ENCODE data around the gene CITED1. TPM values are rescaled to one million over a fixed set of nuclear protein-coding genes. Genes with fewer than 3 reads are reported as not detected.

The CITED1 gene
- total RNA-seq, 2 experiments from 2014 or later: 0.49 TPM; not detected in 1

GRCh38 chrX:72255445-72255844 is 50.3 kb downstream of the CITED1 start:
- H3K4me3 ChIP-seq (ENCODE audit: low read depth, low read length, poor library complexity, severe bottlenecking): no peak overlapping the region
- H3K27ac ChIP-seq (ENCODE audit: low read depth, low read length, poor library complexity, severe bottlenecking): no peak overlapping the region
- H4K20me1 ChIP-seq (ENCODE audit: insufficient read depth, low read length): no peaks in the 10 kb centered on the region
- DNase-seq (ENCODE audit: low spot score): no peak
- H3K79me2 ChIP-seq (ENCODE audit: insufficient read depth, low read depth, low read length): no peaks in the 10 kb centered on the region
- ChIA-PET CTCF (ENCODE audit: unreplicated experiment) (no interaction called here), POLR2A (no interaction called here)
- TF ChIP-seq EZH2phosphoT487 (IDR thresholded peaks at IDR 0.05; ENCODE audit: borderline replicate concordance, low read depth, low read length) (no peak), CTCF (conservative IDR thresholded peaks at IDR 0.05; ENCODE audit: low read length) (no peak)
- intact Hi-C loops (cut with micrococcal nuclease; ENCODE audit: unreplicated experiment): no loop called here
- H3K9me3 ChIP-seq (ENCODE audit: low read length): no peaks in the 10 kb centered on the region
- no peaks in the 10 kb centered on the region for H3K4me1 ChIP-seq (ENCODE audit: insufficient read depth, low read length, poor library complexity, severe bottlenecking)
- no peaks in the 10 kb centered on the region for H3K9me2 ChIP-seq (ENCODE audit: insufficient read depth, low read length)
- no TSS peak for BruUV-seq (replicated peaks)
- H3K4me2 ChIP-seq (ENCODE audit: low read length): no peak overlapping the region
- no peaks in the 10 kb centered on the region for H3K36me3 ChIP-seq (ENCODE audit: insufficient read depth, low read length)
- H2AFZ ChIP-seq (ENCODE audit: low read length): no peak overlapping the region

- no peaks in the 10 kb centered on the region for H3K36me3 ChIP-seq (ENCODE audit: insufficient read depth, low read length)
- DNase-seq (ENCODE audit: low spot score): no peak
- no peak overlapping the region for H3K4me2 ChIP-seq (ENCODE audit: low read length)
- BruUV-seq (replicated peaks): no TSS peak
- no peak overlapping the region for H3K4me3 ChIP-seq (ENCODE audit: low read depth, low read length, poor library complexity, severe bottlenecking)
- TF ChIP-seq EZH2phosphoT487 (IDR thresholded peaks at IDR 0.05; ENCODE audit: borderline replicate concordance, low read depth, low read length): no peak
- no peak for TF ChIP-seq CTCF (conservative IDR thresholded peaks at IDR 0.05; ENCODE audit: low read length)
- intact Hi-C loops (cut with micrococcal nuclease; ENCODE audit: unreplicated experiment): no loop called here
- no peaks in the 10 kb centered on the region for H3K79me2 ChIP-seq (ENCODE audit: insufficient read depth, low read depth, low read length)
- POLR2A ChIA-PET: interaction anchor here (0.6 kb wide), 1 partner anchor 17 kb away, joined by 3 read pairs; no protein-coding TSS in a partner anchor
- H3K27ac ChIP-seq (ENCODE audit: low read depth, low read length, poor library complexity, severe bottlenecking): no peak overlapping the region
- H3K9me3 ChIP-seq (ENCODE audit: low read length): no peaks in the 10 kb centered on the region
- no peaks in the 10 kb centered on the region for H3K4me1 ChIP-seq (ENCODE audit: insufficient read depth, low read length, poor library complexity, severe bottlenecking)
- H3K9me2 ChIP-seq (ENCODE audit: insufficient read depth, low read length): no peaks in the 10 kb centered on the region
- no peak overlapping the region for H2AFZ ChIP-seq (ENCODE audit: low read length)
- H4K20me1 ChIP-seq (ENCODE audit: insufficient read depth, low read length): no peaks in the 10 kb centered on the region
- CTCF ChIA-PET (ENCODE audit: unreplicated experiment): no interaction called here
Observed at GRCh38 chrX:72254816-72255215, 50.9 kb downstream of the CITED1 start.

GRCh38 chrX:72253686-72254085 is 52.0 kb downstream of the CITED1 start:
- Histone ChIP-seq H3K79me2 (ENCODE audit: insufficient read depth, low read depth, low read length) (no peaks in the 10 kb centered on the region), H3K4me2 (ENCODE audit: low read length) (no peak overlapping the region), H3K4me1 (ENCODE audit: insufficient read depth, low read length, poor library complexity, severe bottlenecking) (no peaks in the 10 kb centered on the region), H4K20me1 (ENCODE audit: insufficient read depth, low read length) (no peaks in the 10 kb centered on the region), H3K9me2 (ENCODE audit: insufficient read depth, low read length) (no peaks in the 10 kb centered on the region), H2AFZ (ENCODE audit: low read length) (no peak overlapping the region), H3K36me3 (ENCODE audit: insufficient read depth, low read length) (no peaks in the 10 kb centered on the region), H3K27ac (ENCODE audit: low read depth, low read length, poor library complexity, severe bottlenecking) (no peak overlapping the region), H3K9me3 (ENCODE audit: low read length) (no peaks in the 10 kb centered on the region), H3K4me3 (ENCODE audit: low read depth, low read length, poor library complexity, severe bottlenecking) (no peak overlapping the region)
- CTCF ChIA-PET (ENCODE audit: unreplicated experiment): no interaction called here
- TF ChIP-seq EZH2phosphoT487 (IDR thresholded peaks at IDR 0.05; ENCODE audit: borderline replicate concordance, low read depth, low read length): no peak
- no peak for TF ChIP-seq CTCF (conservative IDR thresholded peaks at IDR 0.05; ENCODE audit: low read length)
- POLR2A ChIA-PET: no interaction called here
- no TSS peak for BruUV-seq (replicated peaks)
- DNase-seq (ENCODE audit: low spot score): no peak
- intact Hi-C loops (cut with micrococcal nuclease; ENCODE audit: unreplicated experiment): no loop called here

Small RNA genes within 50 kb of the gene (small RNA-seq; reads per million reads assigned to genes)
- gene RF00019: not detected

Other genes with a start within 250 kb of the CITED1 start
- not detected in 2 replicates for gene RTL5, start 174.0 kb downstream of the CITED1 start, total RNA-seq (2014; rRNA removed; shearing (Covaris generic))
- not detected in 2 replicates for gene RTL5, start 174.0 kb downstream of the CITED1 start, total RNA-seq (2022)
- gene PIN4, start 124.2 kb downstream of the CITED1 start, total RNA-seq (2014; rRNA removed; shearing (Covaris generic)): 12.3 and 33.6 TPM in 2 replicates
- 14.6 and 16.1 TPM in 2 replicates for gene PIN4, start 124.2 kb downstream of the CITED1 start, total RNA-seq (2022)
- gene ERCC6L, start 66.9 kb downstream of the CITED1 start, total RNA-seq (2014; rRNA removed; shearing (Covaris generic)): 12.6 and 13.5 TPM in 2 replicates
- gene ERCC6L, start 66.9 kb downstream of the CITED1 start, total RNA-seq (2022): 14.1 and 14.7 TPM in 2 replicates
- 1,046 and 1,157 TPM in 2 replicates for gene RPS4X, start 28.7 kb downstream of the CITED1 start, total RNA-seq (2014; rRNA removed; shearing (Covaris generic))
- 1,024 and 1,064 TPM in 2 replicates for gene RPS4X, start 28.7 kb downstream of the CITED1 start, total RNA-seq (2022)